Stimulated activated CD8-positive, alpha-beta memory T cell treated with anti-CD3 and anti-CD28 coated beads, Interleukin-4, amount 100 ng/mL, for 4 hours (primary cell): ENCODE data around the gene TSPAN33.
A peak's percentile ranks its signal among the peaks of the same experiment; 100 is the strongest.
"Not testable (repeated sequence)": the region's sequence is repeated elsewhere in the genome, so short reads cannot be mapped to it uniquely, and the experiment has no call there.

Source experiments
- DNase-seq, 2 donors: peaks; one replicate each; pipeline ENCODE4 v3.0.0-alpha.2; 2020; ENCODE audit warnings: low read depth in 2 of 2, low spot score in 1 of 2

Gene TSPAN33

GRCh38 chr7:129144095-129144833 lies at the start of gene TSPAN33:
Gene TSPAN33 (plus strand): TSS chr7:129144707. CDS start chr7:129144981, 274 bp downstream.
- peak; percentile 32 to 38 for DNase-seq

GRCh38 chr7:129095258-129095657 lies 49.2 kb upstream of the TSPAN33 start:
- no peak for DNase-seq

- no peak for DNase-seq
Measured at GRCh38 chr7:129098409-129099084, 46.0 kb upstream of the TSPAN33 start.

DNA sequence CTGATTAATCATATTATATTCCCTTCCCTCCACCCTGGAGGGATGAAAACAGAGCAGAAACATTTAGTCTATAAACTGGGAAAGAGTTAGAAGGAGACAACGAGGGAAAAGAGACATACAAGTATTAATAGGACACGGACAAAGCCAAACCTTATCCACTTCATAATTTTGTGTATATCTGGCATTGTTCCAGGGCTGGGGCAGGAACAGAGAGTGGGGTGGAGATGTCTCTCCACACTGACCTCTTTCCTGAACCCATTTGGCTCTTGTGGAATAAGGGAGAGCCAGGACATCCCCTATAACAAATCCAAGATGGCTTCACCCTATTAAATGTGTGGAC lies 43.7 kb upstream of the TSPAN33 start:
- no peak for DNase-seq

GRCh38 chr7:129101746-129102145 lies 42.8 kb upstream of the TSPAN33 start:
- no peak for DNase-seq

GRCh38 chr7:129103561-129104324 lies 40.8 kb upstream of the TSPAN33 start:
- no peak for DNase-seq

GRCh38 chr7:129108581-129108980 lies 35.9 kb upstream of the TSPAN33 start:
- no peak for DNase-seq

DNA sequence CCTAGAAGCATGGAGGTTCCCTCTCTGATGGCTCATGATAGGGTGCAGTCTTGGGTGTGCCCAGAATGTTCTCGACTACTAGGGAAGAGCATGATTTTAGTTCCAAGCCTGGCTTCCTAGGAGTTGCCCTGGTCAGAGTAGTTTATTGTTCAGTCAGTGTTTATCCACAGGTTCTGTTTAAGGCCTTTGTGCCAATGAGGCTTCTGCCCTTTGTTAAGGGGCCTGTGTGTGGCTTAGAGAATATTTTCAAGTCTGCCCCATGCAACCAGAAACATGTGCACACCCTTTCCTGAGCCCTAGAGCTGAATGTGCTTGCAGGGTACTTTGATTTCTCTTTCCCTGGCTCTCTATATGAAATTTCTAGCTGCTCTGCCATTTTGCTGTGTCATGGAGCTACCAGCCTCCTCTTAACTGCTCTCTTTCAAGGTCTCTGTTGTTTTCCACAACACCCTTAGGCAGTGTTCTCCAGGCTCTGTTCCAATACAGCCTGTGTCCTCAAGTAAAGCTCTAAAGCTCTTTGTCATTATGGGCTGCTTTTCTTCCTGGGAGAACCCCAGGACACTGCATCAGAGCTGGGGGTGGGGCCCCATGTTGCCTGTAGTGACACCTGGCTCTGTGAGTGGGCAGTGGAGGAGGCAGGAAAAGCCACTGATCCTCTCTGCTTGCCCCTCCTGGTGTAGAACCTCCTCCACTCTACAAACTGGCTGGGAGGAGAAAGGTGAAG lies 34.1 kb upstream of the TSPAN33 start:
- DNase-seq: no peak

DNA sequence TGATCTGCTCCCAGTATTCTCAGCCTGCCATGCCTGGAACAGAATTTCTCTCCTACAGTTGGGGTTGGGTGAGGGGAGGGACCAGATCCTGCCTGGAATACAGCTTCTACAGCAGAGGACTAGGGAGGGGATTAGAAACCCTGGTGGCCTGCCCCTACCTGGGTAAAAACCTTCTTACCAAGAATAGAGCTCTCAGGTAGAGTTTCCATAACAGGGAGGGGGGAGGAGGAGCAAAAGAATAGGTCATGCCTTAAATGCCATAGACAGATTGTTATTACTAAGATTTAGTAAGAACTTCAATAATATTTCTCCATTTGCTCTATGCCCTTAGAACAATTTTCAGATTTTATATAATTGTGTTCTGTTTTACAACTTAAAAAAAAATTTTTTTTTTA lies 33.5 kb upstream of the TSPAN33 start:
- DNase-seq: no peak

DNA sequence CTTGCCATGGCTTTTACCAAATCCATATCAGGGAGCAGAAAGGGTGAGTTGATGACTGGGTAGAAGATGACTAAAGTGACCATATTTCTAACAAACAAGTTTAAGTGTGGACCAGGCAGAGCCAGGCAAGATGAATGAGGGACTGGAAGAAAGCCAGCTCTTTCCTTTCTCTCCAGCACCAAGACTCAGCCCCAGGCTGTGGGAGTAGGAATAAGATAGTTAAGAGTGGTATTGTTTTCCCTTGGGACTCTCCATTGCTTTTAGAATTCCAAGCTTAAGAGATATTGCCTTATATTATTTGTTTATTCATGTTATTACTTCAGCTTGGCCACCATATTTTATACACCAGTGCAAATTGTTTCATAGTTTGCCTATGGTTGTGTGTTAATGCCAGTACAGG lies 28.8 kb upstream of the TSPAN33 start:
- no peak for DNase-seq

GRCh38 chr7:129118182-129118581 lies 26.3 kb upstream of the TSPAN33 start:
- DNase-seq: no peak

DNA sequence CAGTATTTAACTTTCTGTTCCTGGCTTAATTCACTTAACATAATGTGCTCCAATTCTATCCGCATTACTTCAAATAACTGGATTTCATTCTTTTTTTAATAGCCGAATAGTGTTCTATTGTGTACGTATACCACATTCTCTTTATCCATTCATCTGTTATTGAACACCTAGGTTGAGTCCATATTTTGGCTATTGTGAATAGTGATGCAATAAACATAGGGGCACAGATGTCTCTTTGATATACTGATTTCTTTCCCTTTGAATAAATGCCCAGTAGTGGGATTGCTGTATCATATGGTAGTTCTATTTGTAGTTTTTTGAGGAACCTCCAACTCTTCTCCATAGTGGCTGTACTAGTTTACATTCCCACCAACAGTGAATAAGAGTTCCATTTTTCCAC lies 25.5 kb upstream of the TSPAN33 start:
- no peak for DNase-seq

GRCh38 chr7:129121501-129122077 lies 22.9 kb upstream of the TSPAN33 start:
- not testable (repeated sequence) for DNase-seq

DNA sequence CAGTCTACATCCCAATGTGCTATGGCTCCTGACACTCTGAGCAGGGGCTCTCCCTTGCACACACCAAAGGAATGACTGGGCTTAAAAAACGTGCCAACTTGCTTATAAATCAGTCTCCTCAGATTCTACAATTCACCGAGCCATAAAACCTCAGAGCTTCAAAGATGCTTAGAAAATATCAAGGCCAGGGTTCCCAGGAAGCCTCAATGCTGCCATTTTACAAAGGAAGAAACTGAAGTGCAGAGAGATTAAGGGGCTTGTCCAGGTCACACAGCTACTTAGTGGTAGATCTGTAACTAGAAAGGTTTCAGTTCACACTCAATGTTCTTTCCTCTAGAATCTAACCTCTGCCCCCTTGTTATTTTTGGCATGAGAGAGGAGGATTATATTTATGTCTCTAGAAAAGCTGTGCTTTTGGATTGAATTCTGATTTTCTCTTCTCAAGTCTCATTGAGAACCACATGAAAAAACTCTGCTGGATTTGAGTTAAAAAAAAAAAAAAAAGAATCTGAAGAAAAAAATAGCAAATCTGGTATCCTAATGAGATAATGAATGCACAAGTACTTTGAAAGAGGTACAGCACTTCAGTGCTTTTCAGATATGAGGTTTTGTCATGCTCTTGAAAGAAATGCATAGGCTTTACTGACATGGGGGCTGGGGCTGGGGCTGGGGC lies 22.3 kb upstream of the TSPAN33 start:
- DNase-seq: no peak

- no peak for DNase-seq
Measured at GRCh38 chr7:129122751-129123509, 21.6 kb upstream of the TSPAN33 start.

GRCh38 chr7:129123510-129123857 lies 21.0 kb upstream of the TSPAN33 start:
- no peak for DNase-seq

GRCh38 chr7:129126314-129126713 lies 18.2 kb upstream of the TSPAN33 start:
- DNase-seq: no peak

DNA sequence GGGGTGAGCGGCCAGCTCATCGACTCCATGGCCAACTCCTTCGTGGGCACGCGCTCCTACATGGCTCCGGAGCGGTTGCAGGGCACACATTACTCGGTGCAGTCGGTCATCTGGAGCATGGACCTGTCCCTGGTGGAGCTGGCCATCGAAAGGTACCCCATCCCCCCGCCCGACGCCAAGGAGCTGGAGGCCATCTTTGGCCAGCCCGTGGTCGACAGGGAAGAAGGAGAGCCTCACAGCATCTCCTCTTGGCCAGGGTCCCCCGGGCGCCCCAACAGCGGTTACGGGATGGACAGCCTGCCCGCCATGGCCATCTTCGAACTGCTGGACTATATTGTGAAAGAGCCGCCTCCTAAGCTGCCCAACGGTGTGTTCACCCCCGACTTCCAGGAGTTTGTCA lies 17.4 kb upstream of the TSPAN33 start:
- no peak for DNase-seq

DNA sequence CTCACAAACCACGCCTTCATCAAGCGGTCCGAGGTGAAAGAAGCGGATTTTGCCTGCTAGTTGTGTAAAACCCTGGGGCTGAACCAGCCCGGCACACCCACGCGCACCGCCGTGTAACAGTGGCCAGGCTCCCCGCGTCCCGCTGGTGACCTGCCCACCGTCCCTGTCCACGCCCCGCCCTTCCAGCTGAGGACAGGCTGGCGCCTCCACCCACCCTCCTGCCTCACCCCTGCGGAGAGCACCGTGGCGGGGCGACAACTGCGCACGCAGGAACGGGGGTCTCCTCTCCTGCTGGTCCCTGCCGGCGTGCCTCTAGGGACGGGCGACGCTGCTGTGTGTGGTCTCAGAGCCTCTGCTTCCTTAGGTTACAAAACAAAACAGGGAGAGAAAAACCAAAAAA lies 16.9 kb upstream of the TSPAN33 start:
- no peak for DNase-seq
